Right renal cortex interstitium (tissue), 3 donors: ENCODE results near the gene LRRC41. TPM values are rescaled to one million over a fixed set of nuclear protein-coding genes. Genes with fewer than 3 reads are reported as not detected.
"Not testable (repeated sequence)": the region's sequence is repeated elsewhere in the genome, so short reads cannot be mapped to it uniquely, and the experiment has no call there.

ENCODE experiments used
- DNase-seq, 3 donors: peaks; one replicate each; pipeline ENCODE4 v3.0.0-alpha.2; 2013; ENCODE audit warnings: low read depth in 3 of 3, low spot score in 2 of 3
- polyA plus RNA-seq, 3 donors: library from polyadenylated mRNA; unstranded; fragments of 120-200 nt; gene quantifications; one replicate each; pipeline ENCODE4 v1.2.1, GENCODE V29; 2013; ENCODE audit not compliant: insufficient read length in 3 of 3

LRRC41 gene
- polyA plus RNA-seq, 3 donors: 73.7 to 77.8 (median 75.9) TPM

DNA sequence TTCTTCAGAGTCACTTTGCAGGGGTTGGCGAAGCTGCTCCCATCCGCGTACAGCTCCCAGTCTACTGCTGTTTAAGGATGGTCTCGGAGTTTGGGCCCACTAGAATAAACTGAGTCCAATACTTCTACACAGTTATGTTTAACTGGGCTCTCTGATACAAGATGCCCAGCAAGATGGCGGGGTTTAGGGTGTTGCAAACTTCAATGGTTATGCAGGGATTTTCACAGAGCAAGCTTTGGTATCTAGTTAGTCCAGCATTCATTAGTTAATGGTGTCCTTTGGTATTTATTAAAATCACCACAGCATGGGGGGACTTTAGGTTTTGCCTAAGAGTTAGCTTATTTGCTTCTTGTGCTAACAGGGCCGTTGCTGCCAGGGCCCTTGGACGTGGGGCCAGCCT, 24.8 kb upstream of the LRRC41 start:
- DNase-seq: not testable (repeated sequence)

DNA sequence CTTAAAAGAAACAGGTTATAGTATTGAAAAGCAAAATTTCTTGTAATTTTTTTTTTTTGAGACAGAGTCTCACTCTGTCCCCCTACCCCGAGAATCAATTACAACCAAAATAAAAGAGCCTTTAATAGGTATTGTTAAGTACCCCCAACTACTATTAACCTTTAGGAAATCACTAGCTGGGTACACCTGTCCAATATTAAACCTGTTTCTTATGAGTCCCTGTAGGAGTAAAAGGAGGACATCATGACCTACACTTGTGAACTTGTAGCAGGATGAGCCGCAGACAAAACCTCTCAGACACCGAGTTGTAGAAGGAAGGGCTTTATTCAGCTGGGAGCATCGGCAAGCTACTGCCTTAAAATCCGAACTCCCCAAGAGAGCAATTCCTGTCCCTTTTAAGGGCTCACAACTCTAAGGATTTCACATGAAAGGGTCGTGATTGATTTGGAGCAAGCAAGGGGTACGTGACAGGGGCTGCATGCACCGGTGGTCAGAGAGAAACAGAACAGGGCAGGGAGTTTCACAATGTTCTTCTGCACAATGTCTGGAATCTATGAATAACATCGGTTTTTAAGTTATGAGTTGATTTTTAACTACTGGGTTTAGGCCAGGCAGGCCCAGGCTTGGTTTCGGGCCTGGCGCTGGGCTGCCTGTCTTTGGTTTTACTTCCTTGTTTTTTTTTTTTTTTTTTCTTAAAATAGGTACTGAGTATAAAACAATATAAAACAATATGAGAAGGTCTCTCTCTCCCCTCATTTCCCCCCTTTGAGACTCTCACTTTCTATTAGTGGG, 22.1 kb upstream of the LRRC41 start:
- DNase-seq: not testable (repeated sequence)

DNA sequence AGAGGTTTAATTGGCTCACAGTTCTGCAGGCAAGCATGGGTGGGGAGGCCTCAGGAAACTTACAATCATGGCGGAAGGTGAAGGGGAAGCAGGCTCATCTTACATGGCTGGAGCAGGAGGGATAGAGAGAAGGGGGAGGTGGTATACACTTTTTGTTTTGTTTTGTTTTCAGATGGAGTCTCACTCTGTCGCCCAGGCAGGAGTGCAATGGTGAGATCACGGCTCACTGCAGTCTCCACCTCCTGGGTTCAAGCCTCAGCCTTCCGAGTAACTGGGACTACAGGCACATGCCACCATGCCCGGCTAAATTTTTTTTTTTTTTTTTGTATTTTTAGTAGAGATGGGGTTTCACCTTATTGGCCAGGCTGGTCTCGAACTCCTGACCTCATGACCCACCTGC, 18.8 kb upstream of the LRRC41 start:
- DNase-seq: not testable (repeated sequence)

DNA sequence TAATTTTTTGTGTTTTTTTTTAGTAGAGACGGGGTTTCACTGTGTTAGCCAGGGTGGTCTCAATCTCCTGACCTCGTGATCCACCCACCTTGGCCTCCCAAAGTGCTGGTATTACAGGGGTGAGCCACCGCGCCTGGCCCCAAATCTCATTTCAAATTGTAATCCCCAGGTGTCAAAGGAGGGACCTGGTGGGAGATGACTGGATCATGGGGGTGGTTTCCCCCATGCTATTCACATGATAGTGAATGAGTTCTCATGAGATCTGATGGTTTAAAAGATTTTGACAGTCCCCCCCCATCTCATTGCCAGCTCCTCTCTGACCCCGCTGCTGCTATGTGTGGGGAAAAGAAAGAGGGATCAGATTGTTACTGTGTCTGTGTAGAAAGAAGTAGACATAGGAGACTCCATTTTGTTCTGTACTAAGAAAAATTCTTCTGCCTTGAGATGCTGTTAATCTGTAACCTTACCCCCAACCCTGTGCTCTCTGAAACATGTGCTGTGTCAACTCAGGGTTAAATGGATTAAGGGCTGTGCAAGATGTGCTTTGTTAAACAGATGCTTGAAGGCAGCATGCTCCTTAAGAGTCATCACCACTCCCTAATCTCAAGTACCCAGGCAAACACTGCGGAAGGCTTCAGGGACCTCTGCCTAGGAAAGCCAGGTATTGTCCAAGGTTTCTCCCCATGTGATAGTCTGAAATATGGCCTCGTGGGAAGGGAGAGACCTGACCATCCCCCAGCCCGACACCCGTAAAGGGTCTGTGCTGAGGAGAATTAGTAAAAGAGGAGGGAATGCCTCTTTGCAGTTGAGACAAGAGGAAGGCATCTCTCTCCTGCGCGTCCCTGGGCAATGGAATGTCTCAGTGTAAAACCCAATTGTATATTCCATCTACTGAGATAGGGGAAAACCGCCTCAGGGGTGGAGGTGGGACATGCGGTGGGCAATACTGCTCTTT, 16.8 kb upstream of the LRRC41 start:
- not testable (repeated sequence) for DNase-seq

DNA sequence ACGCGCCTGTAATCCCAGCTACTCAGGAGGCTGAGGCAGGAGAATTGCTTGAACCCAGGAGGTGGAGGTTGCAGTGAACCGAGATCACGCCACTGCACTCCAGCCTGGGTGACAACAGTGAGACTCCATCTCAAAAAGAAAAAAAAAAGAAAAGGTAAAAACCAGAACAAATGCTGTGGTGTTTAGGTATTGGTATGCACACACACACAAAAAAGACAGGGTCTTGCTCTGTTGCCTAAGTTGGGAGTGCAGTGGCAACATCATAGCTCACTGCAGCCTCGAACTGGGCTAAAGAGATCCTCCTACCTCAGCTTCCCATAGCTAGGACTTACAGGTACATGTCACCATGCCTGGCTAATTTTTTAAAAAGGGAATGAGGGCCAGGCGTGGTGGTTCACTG, 15.9 kb upstream of the LRRC41 start:
- not testable (repeated sequence) for DNase-seq

DNA sequence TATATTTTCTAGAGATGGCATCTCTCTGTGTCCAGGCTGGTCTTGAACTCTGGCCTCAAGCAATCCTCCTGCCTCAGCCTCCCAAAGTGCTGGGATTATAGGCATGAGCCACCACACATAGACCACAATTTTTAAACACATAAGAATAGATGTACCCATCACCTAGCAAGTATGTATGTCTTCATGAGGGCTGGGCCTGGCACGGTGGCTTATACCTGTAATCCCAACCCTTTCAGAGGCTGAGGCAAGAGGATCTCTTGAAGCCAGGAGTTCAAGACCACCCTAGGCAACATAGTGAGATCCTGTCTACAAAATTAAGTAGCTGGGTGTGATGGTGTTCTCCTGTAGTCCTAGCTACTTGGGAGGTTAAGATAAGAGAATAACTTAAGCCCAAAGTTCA, 13.9 kb upstream of the LRRC41 start:
- no peak for DNase-seq

DNA sequence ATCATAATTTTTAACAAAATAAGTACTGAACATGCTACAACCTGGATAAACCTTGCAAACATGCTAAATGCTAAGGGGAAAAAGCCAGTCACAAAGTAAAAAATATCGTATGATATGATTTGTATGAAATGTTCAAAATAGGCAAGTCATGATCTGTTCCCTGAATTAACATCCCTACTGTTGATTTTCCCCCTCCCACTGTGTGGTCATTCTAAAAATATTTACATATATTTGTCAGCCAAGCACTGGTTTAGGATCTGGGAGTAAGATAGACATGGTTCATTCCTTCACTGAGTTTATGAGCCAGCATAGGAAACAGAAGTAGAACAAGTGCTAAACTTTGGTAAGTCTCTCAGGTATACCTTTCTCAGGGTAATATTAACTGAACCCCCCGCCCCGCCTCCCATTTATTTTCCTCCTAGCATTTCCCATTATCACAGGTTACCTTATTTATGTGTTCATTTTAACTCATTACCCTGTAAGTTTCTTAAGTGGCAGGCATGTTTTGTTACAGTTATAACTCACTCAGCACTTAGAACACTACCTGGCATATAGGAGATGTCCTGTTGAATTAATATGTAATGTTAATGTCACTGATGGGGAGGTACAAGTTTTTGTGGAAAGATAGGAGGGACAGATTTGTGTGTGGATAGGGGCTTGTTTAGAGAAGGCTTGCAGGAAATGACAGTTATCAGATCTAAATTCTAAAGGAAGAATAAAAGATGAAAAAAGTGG, 12.4 kb upstream of the LRRC41 start:
- no peak for DNase-seq

DNA sequence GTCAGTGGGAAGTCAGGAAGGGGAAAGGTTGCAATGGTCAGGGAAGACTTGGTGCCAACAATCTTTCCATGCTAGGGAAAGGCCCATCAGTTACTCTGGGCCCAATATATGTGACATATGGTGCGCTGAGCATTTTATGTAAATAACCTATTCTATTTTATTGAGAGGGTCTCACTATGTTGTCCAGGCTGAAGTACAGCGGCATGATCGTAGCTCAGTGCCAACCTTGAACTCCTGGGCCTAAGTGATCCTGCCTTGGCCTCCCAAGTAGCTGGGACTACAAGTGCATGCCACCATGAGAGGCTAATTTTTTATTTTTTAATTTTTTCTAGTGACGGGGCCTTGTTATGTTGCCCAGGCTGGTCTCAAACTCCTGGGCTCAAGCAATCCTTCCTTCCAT, 6.9 kb upstream of the LRRC41 start:
- DNase-seq: no peak

DNA sequence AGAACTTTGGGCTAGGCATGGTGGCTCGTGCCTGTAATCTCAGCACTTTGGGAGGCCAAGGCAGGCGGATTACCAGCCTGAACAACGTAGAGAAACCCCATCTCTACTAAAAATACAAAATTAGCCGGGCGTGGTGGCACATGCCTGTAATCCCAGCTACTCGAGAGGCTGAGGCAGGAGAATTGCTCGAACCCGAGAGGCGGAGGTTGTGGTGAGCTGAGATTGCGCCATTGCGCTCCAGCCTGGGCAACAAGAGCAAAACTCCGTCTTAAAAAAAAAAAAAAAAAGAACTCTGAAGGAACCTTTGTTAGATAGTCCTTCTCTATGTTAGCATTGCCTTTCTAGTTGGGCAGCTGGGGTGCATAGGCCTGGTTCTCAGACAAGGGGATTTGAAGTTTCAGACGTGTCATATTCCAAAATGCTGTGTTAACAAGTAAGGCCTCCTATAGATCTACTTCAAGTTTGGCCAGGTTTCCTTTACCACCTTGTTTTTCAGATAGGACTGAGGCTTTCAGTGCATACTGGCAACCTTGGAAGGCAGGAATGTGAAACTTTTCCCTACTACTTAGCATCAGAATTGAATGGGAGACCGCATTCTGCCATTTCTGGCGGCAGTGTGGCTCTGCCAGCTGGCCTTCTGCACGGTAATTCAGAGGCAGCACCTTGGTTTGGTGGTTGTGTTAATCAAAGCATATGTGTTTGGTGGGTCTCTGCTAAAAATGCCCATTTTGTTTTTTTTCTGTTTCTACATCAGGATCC, 6.2 kb upstream of the LRRC41 start:
- DNase-seq: no peak

DNA sequence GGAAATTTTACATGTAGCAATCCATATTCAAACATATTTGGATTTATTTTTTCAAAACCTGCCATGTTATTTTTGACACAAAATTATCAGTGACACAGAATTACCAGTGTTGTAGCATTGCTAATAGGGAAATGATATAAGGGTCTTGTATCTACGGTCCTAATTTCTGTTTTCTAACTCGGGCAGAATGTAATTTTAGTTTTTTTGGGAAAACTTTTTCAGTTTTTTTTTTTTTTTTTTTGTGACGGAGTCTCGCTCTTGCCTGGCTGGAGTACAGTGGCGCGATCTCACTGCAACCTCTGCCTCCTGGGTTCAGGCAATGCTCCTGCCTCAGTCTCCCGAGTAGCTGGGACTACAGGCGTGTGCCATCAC, 2.7 kb upstream of the LRRC41 start:
- no peak for DNase-seq

DNA sequence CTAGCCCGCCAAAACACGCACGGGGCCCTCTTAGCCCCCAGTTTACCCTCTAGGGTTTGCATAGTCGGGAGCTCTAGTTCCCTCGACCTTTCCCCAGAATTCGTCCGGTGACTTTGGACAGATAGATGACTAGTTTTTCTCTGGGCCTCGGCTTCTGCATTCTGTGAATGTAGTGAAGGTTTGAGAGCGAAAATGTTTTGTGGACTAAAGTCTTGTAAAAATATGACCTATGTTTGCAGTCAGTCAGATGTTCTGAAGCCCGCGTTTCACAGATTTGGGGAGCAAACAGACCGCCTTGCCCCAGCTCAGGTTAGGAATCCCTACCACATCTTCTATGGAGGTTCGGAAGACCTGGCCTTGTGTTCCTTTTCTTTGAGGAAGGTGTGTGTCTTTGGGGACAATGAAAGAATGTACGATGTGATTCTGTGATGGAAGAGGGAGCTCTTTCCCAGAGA, 483 bp upstream of the LRRC41 start:
- DNase-seq: no peak

DNA sequence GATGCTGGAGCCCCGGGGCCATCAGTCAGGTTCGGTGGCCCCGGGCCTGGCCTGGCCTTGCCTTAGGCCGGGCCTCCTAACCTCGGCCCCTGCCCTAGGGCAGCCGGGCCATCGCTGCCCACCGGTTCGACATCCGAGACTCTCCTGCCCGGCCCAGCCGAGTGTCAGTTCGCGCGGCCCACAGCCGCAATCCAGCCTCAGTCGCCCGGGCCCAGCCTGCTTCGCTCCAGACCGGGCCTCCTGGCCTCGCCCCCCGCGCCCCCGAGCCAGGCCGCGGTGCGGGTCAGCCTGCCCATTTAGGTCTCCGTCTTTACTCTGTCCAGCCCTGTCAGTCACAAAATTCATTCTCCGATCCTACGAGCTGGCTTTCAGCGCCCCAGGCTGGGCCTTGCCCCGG, 777 bp downstream of the LRRC41 start:
- DNase-seq: peak in 2 of 3 donors; percentile 25 to 29

DNA sequence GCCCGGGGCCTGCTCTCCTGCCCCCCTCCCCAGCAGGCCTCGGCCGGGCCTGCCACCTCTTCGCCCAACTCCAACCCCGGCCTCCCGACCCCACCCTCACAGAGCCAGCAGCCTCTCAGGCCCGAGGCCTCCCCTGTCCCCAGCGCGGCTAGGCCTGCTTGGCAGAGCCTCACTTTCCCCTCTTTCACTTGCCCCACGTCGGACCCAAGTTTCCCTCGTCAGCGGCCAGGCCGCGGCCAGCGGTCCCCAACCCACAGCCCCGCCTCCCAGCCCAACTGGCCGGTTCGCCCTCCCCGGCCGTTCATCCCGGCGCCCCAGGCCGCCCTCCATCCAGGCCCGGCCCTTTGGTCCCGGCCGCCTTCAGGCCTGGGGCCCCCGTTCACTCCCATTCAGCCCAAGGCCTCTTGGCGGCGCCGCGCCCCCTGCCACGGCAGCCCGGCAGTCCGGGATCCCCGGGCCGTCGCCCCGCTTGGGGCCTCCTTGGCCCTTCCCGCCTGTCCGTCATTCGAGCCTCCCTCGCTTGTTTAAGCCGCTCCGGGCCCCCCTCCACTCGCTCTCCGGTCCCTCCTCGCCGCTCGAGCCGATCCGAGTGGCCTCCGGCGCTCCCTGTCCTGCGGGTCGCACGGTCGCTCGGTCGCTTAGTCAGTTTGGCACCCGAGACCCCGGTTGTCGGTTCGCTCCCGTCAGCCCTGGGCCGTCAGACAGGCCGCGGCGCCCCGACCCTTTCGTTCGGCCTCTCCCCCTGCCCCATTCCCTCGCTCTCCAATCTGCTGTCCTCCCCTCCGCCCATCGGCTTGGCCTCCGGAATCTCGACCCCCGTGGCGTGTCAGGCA, 1.4 kb downstream of the LRRC41 start:
- peak; percentile 29 to 51 (median 41) for DNase-seq

DNA sequence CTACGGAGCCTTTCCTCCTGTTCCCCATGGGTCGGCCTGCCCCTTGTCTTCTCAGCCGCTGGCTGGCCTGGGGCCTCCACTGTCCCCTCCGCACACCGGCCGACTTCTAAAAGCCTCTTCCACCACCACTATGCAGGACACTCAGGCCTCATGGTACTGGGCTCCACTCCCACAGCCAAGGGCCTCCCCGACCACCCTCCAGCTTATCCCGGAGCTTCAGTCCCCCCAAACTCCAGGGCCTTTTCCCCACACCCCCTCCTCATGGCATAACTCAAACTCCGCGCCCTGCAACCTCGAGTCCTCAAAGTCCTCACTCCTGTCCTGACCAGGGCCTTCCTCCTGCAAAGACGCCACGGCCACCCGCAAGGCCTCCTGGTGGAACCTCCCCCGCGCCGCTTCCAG, 2.0 kb downstream of the LRRC41 start:
- DNase-seq: peak in 2 of 3 donors; percentile 10 to 15

DNA sequence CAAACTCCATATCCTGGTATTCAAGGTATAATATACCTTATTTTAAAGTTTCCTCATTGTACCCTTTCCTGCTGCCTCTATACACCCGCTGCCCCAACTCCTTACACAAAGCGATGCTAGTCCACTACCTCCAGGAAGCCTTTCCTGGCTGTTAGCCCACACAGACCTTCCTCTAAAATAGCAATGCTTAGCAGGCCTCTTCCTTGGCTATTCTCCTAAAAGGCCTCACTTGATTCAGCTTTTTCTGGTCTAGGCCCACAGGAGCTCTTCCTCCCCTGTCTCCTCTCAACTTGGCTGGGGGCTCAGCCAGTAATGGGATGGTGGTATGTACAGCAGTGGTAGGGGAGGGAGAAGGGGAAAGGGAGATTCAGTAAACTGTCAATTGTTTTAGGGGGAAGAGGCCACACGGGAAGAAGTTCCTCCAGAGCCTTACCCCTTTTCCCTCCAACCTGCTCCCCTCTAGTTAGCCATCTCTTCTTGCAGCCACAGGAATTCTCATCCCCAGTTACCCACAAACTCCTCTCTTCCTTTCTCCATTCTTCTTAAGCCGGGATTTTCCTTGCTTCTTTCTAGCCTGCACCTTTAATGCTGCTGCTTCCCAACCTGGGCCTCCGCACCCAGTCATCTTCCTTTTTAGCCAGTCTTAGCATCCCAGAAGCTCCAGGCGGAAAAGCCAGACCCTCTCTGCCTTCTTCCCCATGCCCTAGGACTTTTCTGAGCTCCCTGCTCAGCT, 2.6 kb downstream of the LRRC41 start:
- no peak for DNase-seq

DNA sequence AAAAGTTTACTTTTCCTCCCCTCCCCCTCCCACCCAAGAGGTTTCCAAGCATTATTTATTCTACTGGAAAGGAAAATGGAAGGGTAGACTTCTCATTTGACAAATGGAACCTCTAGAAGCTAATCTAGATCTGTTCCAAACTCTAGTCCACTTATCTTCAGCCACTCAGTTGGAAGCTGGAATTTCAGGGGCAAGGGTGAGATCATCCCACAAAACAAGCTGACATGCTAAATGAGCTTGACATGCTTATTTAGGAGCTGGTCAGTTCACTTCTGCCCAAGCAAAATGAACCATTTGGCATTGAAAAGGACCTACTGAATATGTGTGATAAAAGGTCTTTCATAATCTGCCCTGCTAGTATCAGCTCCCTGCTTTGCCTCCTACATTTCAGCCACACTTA, 5.0 kb downstream of the LRRC41 start:
- DNase-seq: no peak

DNA sequence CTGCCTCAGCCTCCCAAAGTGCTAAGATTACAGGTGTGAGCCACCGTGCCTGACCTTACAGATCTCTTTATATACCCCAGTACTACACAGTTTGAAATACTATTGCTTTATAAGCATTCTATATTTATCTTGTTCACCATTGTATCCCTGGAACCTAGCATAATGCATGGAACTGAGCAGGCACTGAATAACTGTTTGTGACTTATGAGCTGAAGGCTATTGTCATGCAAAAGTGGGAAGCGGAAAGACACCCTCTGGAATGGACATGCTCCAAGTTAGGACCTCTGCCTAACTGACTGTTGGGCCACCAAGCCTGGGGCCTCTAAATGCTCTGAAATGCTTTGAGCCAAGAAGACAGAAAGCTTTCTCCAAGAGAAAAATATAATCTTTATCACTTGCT, 8.1 kb downstream of the LRRC41 start:
- no peak for DNase-seq

DNA sequence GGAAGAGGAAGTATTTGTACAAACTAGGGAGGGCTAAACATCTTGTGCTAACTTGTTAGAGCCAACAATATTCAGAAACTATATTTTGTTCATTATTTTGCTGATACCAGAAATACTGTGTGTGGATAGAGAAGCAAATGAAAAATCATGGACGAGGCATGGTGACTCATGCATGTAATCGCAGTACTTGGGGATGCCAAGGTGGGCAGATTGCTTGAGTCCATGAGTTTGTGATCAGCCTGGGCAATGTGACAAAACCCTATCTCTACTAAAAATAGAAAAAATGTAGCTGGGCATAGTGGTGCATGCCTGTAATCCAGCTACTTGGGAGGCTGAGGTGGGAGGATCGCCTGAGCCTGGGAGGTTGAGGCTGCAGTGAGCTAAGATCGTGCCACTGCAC, 13.4 kb downstream of the LRRC41 start:
- no peak for DNase-seq

DNA sequence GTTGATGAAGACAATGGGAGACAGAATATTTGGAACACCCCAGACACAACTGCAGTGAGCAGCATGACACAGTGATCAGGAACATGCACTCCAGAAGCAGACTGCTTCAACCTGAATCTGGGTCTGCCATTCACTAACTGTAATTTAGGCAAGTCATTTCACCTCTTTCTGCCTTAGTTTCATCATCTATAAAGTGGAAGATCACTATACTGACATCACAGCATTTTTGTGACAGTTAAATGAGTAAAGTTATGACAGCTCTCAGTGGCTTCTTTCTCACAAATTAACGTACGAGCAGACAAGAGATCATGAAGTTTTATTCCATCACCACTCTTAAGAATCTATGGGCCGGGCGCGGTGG, 14.3 kb downstream of the LRRC41 start:
- DNase-seq: no peak
